ENCODE data around the gene SPTBN5. TPM values are rescaled to one million over a fixed set of nuclear protein-coding genes. Genes with fewer than 3 reads are reported as not detected.

The SPTBN5 gene
- total RNA-seq, 2 donors from 2014 or later = 2.0 to 2.8 TPM

DNA sequence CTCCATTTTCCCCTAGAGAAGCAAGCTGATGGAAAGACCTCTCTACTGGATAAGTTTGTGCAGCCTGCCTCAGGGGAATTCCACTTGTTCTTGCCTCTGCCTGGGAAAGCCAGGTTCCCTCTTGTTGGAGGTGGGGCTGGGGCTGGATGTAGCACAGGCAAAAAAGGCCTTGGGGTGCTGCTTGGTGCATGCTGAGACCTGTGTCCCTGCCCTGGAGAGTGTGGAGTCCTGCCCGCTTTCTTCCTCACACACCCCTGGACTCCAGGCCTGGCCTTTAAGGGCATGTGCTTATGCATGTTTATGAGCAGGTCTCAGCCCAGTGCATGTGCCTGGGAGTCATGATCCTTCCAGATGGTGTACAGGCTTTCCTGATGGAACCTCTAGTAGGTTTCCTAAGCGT is 89.5 kb downstream of the SPTBN5 start:
- H3K4me3 Mint-ChIP-seq = no peak overlapping the region
- no peak overlapping the region for H3K4me3 ChIP-seq (ENCODE audit: low read length)
- no peak overlapping the region for H3K27ac Mint-ChIP-seq
- no peaks in the 10 kb centered on the region for H3K9me3 Mint-ChIP-seq
- H3K9ac ChIP-seq (ENCODE audit: extremely low read depth, low read length, poor library complexity, severe bottlenecking) = no peak overlapping the region
- no peaks in the 10 kb centered on the region for H3K27me3 ChIP-seq (ENCODE audit: control insufficient read depth, insufficient read depth, low read length, poor library complexity, severe bottlenecking)
- peaks cover 20% of the 10 kb centered on the region for H3K36me3 Mint-ChIP-seq (ENCODE audit: low read depth)
- no peaks in the 10 kb centered on the region for H3K4me1 ChIP-seq (ENCODE audit: control insufficient read depth, insufficient read depth, low read length)
- TF ChIP-seq, protein P1, sequence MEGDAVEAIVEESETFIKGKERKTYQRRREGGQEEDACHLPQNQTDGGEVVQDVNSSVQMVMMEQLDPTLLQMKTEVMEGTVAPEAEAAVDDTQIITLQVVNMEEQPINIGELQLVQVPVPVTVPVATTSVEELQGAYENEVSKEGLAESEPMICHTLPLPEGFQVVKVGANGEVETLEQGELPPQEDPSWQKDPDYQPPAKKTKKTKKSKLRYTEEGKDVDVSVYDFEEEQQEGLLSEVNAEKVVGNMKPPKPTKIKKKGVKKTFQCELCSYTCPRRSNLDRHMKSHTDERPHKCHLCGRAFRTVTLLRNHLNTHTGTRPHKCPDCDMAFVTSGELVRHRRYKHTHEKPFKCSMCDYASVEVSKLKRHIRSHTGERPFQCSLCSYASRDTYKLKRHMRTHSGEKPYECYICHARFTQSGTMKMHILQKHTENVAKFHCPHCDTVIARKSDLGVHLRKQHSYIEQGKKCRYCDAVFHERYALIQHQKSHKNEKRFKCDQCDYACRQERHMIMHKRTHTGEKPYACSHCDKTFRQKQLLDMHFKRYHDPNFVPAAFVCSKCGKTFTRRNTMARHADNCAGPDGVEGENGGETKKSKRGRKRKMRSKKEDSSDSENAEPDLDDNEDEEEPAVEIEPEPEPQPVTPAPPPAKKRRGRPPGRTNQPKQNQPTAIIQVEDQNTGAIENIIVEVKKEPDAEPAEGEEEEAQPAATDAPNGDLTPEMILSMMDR (conservative IDR thresholded peaks at IDR 0.05) = no peak
- 92 to 100% methylated on average over 1 to 2 of the region's 2 CpGs for WGBS, 2 experiments (ENCODE audit: insufficient coverage in 1 of 2, insufficient read length in 1 of 2)
- H3K36me3 ChIP-seq (ENCODE audit: control insufficient read depth, insufficient read depth, low read length) = peaks cover 2% of the 10 kb centered on the region
- no peak overlapping the region for H3K27ac ChIP-seq (ENCODE audit: low read depth, low read length)
- no peaks in the 10 kb centered on the region for H3K27me3 Mint-ChIP-seq (ENCODE audit: insufficient read depth)
- no peaks in the 10 kb centered on the region for H3K9me3 ChIP-seq (ENCODE audit: control insufficient read depth, low read length)
- no peak for DNase-seq
- no peaks in the 10 kb centered on the region for H3K4me1 Mint-ChIP-seq

DNA sequence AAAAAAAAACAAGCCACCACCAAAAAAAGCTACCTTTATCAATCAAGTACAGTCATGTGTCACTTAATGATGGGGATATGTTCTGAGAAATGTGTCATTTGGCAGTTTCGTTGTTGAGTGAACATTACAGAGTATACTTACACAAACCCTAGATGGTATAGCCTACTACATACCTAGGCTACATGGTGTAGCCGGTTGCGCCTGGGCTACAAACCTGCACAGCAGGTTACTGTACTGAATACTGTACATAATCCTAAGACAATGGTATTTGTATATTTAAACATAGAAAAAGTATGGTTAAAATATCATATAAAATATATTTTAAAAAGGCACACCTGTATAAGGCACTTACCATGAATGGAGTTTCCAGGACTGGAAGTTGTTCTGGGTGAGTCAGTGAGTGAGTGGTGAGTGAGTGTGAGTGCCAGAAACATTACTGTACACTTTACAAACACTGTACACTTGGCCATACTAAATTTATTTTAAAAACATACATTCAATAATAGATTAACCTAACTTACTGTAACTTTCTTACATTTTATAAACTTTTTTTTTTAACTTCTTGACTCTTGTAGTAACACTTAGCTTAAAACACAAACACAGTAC is 91.9 kb downstream of the SPTBN5 start:
- whole genome bisulfite sequencing, 2 experiments (ENCODE audit: insufficient coverage in 1 of 2, insufficient read length in 1 of 2) = 97% methylated on average over 3 of the region's 3 CpGs; no CpG with 5 or more reads in 1 of the 2 experiments
- no peaks in the 10 kb centered on the region for H3K9me3 ChIP-seq (ENCODE audit: control insufficient read depth, low read length)
- no peaks in the 10 kb centered on the region for H3K27me3 Mint-ChIP-seq (ENCODE audit: insufficient read depth)
- no peaks in the 10 kb centered on the region for H3K27me3 ChIP-seq (ENCODE audit: control insufficient read depth, insufficient read depth, low read length, poor library complexity, severe bottlenecking)
- no peak for DNase-seq
- H3K9me3 Mint-ChIP-seq = no peaks in the 10 kb centered on the region
- no peak overlapping the region for H3K9ac ChIP-seq (ENCODE audit: extremely low read depth, low read length, poor library complexity, severe bottlenecking)
- no peak overlapping the region for H3K27ac ChIP-seq (ENCODE audit: low read depth, low read length)
- H3K4me3 ChIP-seq (ENCODE audit: low read length) = no peak overlapping the region
- no peak overlapping the region for H3K27ac Mint-ChIP-seq
- peaks cover 20% of the 10 kb centered on the region for H3K36me3 Mint-ChIP-seq (ENCODE audit: low read depth)
- peaks cover 2% of the 10 kb centered on the region for H3K4me1 Mint-ChIP-seq
- TF ChIP-seq, protein P1 (conservative IDR thresholded peaks at IDR 0.05) = no peak
- H3K4me3 Mint-ChIP-seq = no peak overlapping the region
- peaks cover 2% of the 10 kb centered on the region for H3K36me3 ChIP-seq (ENCODE audit: control insufficient read depth, insufficient read depth, low read length)
- no peaks in the 10 kb centered on the region for H3K4me1 ChIP-seq (ENCODE audit: control insufficient read depth, insufficient read depth, low read length)

DNA sequence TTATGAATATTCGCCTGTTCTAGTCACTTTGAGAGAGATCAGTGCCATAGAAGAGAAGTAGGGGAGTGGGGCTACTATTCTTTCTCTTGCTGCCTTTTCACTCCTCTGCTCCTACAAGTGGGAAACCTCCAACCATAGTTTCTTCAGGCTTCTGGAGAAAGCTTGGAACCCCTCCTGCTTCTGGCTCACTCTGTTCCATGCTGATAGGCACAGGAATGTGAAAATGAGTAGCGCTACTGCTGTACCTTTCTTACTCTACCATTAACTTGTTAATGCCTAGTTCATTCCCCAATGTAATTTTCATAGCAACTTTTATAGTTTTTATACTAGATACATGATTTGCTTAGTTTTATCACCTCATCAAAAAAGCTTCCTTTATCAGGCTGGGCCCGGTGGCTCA is 92.7 kb downstream of the SPTBN5 start:
- no peak overlapping the region for H3K4me3 ChIP-seq (ENCODE audit: low read length)
- no peaks in the 10 kb centered on the region for H3K4me1 ChIP-seq (ENCODE audit: control insufficient read depth, insufficient read depth, low read length)
- H3K4me1 Mint-ChIP-seq = peaks cover 3% of the 10 kb centered on the region
- no peaks in the 10 kb centered on the region for H3K27me3 ChIP-seq (ENCODE audit: control insufficient read depth, insufficient read depth, low read length, poor library complexity, severe bottlenecking)
- no peak overlapping the region for H3K27ac Mint-ChIP-seq
- H3K27ac ChIP-seq (ENCODE audit: low read depth, low read length) = no peak overlapping the region
- H3K36me3 ChIP-seq (ENCODE audit: control insufficient read depth, insufficient read depth, low read length) = peaks cover 2% of the 10 kb centered on the region
- no peaks in the 10 kb centered on the region for H3K27me3 Mint-ChIP-seq (ENCODE audit: insufficient read depth)
- DNase-seq = no peak
- no peaks in the 10 kb centered on the region for H3K9me3 ChIP-seq (ENCODE audit: control insufficient read depth, low read length)
- H3K36me3 Mint-ChIP-seq (ENCODE audit: low read depth) = peaks cover 20% of the 10 kb centered on the region
- no peak overlapping the region for H3K4me3 Mint-ChIP-seq
- no peak overlapping the region for H3K9ac ChIP-seq (ENCODE audit: extremely low read depth, low read length, poor library complexity, severe bottlenecking)
- H3K9me3 Mint-ChIP-seq = no peaks in the 10 kb centered on the region
- TF ChIP-seq, protein P1 (conservative IDR thresholded peaks at IDR 0.05) = no peak
- WGBS, 2 experiments (ENCODE audit: insufficient coverage in 1 of 2, insufficient read length in 1 of 2) = 83 to 98% methylated on average over 1 to 3 of the region's 3 CpGs
